ENCODE results near the gene HSPB1.
"Not testable (repeated sequence)": the region's sequence is repeated elsewhere in the genome, so short reads cannot be mapped to it uniquely, and the experiment has no call there.

HSPB1 gene

GRCh38 chr7:76302347-76303201 lies at the start of gene HSPB1:
Gene HSPB1 (plus strand): TSS chr7:76302673. CDS start chr7:76302713, 40 bp downstream.
- Mint-ChIP-seq H3K4me3 (peak within 1 kb of the TSS; percentile 81), H3K27me3 (peaks cover 4% of the 10 kb centered on the region), H3K9me3 (no peaks in the 10 kb centered on the region), H3K27ac (peak within 1 kb of the TSS; percentile 88), H3K36me3 (ENCODE audit: low read depth) (no peaks in the 10 kb centered on the region), H3K4me1 (peaks cover 17% of the 10 kb centered on the region)
- peak; percentile 59 for DNase-seq
- ATAC-seq, result peak; percentile 23

- ATAC-seq, result no peak
- no peaks in the 10 kb centered on the region for H3K36me3 Mint-ChIP-seq (ENCODE audit: low read depth)
- DNase-seq, result no peak
- H3K4me1 Mint-ChIP-seq, result no peaks in the 10 kb centered on the region
- H3K4me3 Mint-ChIP-seq, result no peak overlapping the region
- H3K27me3 Mint-ChIP-seq, result peaks cover 22% of the 10 kb centered on the region
- H3K27ac Mint-ChIP-seq, result no peak overlapping the region
- no peaks in the 10 kb centered on the region for H3K9me3 Mint-ChIP-seq
These were observed 47.7 kb upstream of the HSPB1 start for GRCh38 chr7:76254781-76255180.

DNA sequence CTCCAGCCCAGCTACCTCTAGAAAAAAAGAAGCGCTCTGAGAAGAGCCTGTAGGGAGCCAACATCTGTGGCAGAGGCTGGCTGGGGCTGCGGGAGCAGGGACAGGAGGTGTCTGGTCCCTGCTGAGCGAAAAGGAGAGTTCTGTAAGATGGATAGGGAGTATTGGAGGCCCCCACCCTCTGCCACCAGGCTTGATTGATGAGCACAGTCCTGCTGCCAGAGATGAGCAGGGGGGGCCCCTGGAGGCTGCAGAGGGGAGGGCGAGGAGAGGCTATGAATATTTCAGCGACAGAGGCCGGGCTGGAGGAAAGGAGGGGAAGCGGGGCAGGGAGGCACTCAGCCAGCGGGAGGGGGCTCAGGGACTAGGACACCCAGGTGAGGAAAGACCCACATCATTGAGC lies 44.5 kb upstream of the HSPB1 start:
- DNase-seq (no peak), ATAC-seq (no peak)
- Mint-ChIP-seq H3K4me3 (no peak overlapping the region), H3K9me3 (no peaks in the 10 kb centered on the region), H3K36me3 (ENCODE audit: low read depth) (no peaks in the 10 kb centered on the region), H3K27ac (no peak overlapping the region), H3K27me3 (peaks cover 37% of the 10 kb centered on the region), H3K4me1 (no peaks in the 10 kb centered on the region)

GRCh38 chr7:76259124-76260093 lies 43.1 kb upstream of the HSPB1 start:
- H3K4me1 Mint-ChIP-seq, result no peaks in the 10 kb centered on the region
- no peaks in the 10 kb centered on the region for H3K36me3 Mint-ChIP-seq (ENCODE audit: low read depth)
- no peak for ATAC-seq
- H3K27me3 Mint-ChIP-seq, result peaks cover 42% of the 10 kb centered on the region
- no peak overlapping the region for H3K4me3 Mint-ChIP-seq
- no peak for DNase-seq
- H3K9me3 Mint-ChIP-seq, result no peaks in the 10 kb centered on the region
- no peak overlapping the region for H3K27ac Mint-ChIP-seq

GRCh38 chr7:76260171-76260703 lies 42.2 kb upstream of the HSPB1 start:
- no peak overlapping the region for H3K27ac Mint-ChIP-seq
- H3K4me1 Mint-ChIP-seq, result no peaks in the 10 kb centered on the region
- no peak overlapping the region for H3K4me3 Mint-ChIP-seq
- H3K9me3 Mint-ChIP-seq, result no peaks in the 10 kb centered on the region
- peaks cover 41% of the 10 kb centered on the region for H3K27me3 Mint-ChIP-seq
- no peaks in the 10 kb centered on the region for H3K36me3 Mint-ChIP-seq (ENCODE audit: low read depth)
- DNase-seq, result peak; percentile 48
- ATAC-seq, result peak; percentile 44

DNA sequence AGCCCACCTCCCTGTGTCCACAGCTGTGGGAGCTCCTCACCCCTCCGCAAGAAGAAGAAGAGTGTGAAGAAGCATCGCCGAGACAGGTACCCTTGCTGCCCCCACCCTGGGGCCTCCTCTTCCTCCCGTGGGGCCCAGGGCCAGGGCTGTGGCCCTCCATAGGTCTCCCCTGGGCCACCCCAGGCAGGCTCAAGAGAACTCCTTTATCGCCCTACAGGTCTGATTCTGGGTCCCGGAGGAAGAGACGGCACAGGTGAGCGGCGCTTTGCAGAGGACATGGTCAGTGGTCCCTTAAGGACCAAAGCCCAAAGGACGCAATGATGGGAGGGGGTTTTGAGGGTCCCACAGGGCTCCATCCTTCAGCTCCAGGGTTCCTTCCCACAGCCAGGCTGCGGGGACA lies 41.1 kb upstream of the HSPB1 start:
- Mint-ChIP-seq H3K27me3 (peaks cover 44% of the 10 kb centered on the region), H3K36me3 (ENCODE audit: low read depth) (no peaks in the 10 kb centered on the region), H3K9me3 (no peaks in the 10 kb centered on the region), H3K27ac (no peak overlapping the region), H3K4me3 (no peak overlapping the region), H3K4me1 (no peaks in the 10 kb centered on the region)
- ATAC-seq (no peak), DNase-seq (no peak)

DNA sequence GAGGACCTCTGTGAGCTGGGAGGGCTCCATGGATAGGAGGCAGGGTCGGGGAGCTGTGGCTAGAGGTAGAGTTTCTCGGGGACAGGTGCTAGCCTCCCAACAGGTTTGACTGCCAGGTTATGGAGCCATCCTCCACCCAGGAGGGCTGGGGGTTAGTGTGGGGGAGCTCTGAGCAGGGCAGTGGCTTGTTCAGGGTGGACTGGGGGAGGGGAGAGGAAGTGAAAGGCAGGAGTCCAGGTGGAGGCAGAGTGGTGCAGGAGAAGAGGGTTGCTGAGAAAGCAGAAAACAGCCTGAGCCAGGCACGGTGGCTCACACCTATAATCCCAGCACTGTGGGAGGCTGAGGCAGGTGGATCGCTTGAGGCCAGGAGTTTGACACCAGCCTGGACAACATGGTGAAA lies 40.5 kb upstream of the HSPB1 start:
- Mint-ChIP-seq H3K36me3 (ENCODE audit: low read depth) (no peaks in the 10 kb centered on the region), H3K27me3 (peaks cover 47% of the 10 kb centered on the region)

DNA sequence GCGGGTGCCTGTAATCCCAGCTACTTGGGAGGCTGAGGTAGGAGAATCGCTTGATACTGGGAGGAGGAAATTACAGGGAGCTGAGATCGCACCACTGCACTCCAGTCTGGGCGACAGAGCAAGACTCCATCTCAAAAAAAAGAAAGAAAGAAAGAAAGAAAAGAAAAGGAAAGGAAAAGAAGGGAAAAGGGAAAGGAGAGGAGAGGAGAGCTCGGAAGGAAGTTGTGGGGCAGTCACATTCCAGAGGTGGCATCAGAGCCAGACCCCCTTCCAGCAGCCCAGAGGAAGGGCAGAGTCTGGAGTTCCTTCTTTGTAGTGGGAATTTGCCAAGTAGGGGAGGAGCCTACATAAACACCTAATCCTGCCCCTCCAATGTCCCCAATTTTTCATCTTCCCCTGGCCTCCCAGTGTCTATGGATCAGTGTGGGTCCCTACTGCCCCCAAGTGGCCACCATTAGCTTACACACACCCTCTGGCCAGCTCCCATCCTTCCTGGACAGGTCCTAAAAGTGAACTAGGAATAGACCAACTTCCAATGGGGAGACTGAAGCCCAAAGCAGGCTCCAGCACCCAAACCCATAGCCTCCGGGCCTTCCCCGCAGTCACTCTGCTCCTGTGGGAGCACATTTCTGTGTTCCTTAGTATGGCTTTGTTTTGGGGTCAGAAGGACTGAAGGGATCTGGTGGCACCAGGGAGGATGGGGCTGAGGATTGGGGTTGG lies 39.6 kb upstream of the HSPB1 start:
- Mint-ChIP-seq H3K9me3 (no peaks in the 10 kb centered on the region), H3K4me1 (no peaks in the 10 kb centered on the region), H3K4me3 (no peak overlapping the region), H3K36me3 (ENCODE audit: low read depth) (no peaks in the 10 kb centered on the region), H3K27ac (no peak overlapping the region), H3K27me3 (peaks cover 45% of the 10 kb centered on the region)
- ATAC-seq (peak; percentile 48), DNase-seq (peak; percentile 51)

More for the DNA sequence above, 40.5 kb upstream of the HSPB1 start:
- no peak for ATAC-seq
- Mint-ChIP-seq H3K4me1 (no peaks in the 10 kb centered on the region), H3K9me3 (no peaks in the 10 kb centered on the region), H3K4me3 (no peak overlapping the region), H3K27ac (no peak overlapping the region)
- no peak for DNase-seq

GRCh38 chr7:76265299-76265698 lies 37.2 kb upstream of the HSPB1 start:
- DNase-seq (no peak), ATAC-seq (no peak)
- H3K27me3 Mint-ChIP-seq, result peaks cover 47% of the 10 kb centered on the region
- no peaks in the 10 kb centered on the region for H3K9me3 Mint-ChIP-seq
- no peak overlapping the region for H3K4me3 Mint-ChIP-seq
- H3K27ac Mint-ChIP-seq, result no peak overlapping the region
- H3K4me1 Mint-ChIP-seq, result peaks cover 2% of the 10 kb centered on the region
- H3K36me3 Mint-ChIP-seq (ENCODE audit: low read depth), result no peaks in the 10 kb centered on the region

- H3K36me3 Mint-ChIP-seq (ENCODE audit: low read depth), result no peaks in the 10 kb centered on the region
- ATAC-seq, result peak; percentile 37
- peaks cover 2% of the 10 kb centered on the region for H3K4me1 Mint-ChIP-seq
- no peak overlapping the region for H3K4me3 Mint-ChIP-seq
- DNase-seq, result no peak
- H3K27ac Mint-ChIP-seq, result no peak overlapping the region
- no peaks in the 10 kb centered on the region for H3K9me3 Mint-ChIP-seq
- peaks cover 42% of the 10 kb centered on the region for H3K27me3 Mint-ChIP-seq
These were observed 35.2 kb upstream of the HSPB1 start for GRCh38 chr7:76267107-76267893.

DNA sequence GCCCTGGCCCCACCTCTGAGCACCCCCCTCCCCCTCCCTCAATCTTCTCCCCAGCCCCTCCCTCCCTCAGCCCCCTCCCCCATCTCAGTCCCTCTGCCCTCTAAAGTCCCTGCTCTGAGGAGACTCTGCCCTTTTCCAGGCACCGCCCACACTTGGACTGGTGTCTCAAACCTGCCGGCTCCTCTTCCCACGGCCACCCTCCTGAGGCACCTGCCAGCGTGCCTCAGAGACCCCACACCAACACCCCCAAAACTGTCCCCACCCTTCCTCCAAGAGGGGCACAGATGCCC lies 34.6 kb upstream of the HSPB1 start:
- peaks cover 40% of the 10 kb centered on the region for H3K27me3 Mint-ChIP-seq
- peaks cover 3% of the 10 kb centered on the region for H3K4me1 Mint-ChIP-seq
- no peaks in the 10 kb centered on the region for H3K36me3 Mint-ChIP-seq (ENCODE audit: low read depth)
- H3K9me3 Mint-ChIP-seq, result no peaks in the 10 kb centered on the region
- DNase-seq, result no peak
- ATAC-seq, result no peak
- no peak overlapping the region for H3K4me3 Mint-ChIP-seq
- no peak overlapping the region for H3K27ac Mint-ChIP-seq

GRCh38 chr7:76268376-76268775 lies 34.1 kb upstream of the HSPB1 start:
- DNase-seq, result no peak
- peak; percentile 7 for ATAC-seq
- H3K36me3 Mint-ChIP-seq (ENCODE audit: low read depth), result no peaks in the 10 kb centered on the region
- peaks cover 38% of the 10 kb centered on the region for H3K27me3 Mint-ChIP-seq
- H3K4me1 Mint-ChIP-seq, result peaks cover 7% of the 10 kb centered on the region
- H3K9me3 Mint-ChIP-seq, result no peaks in the 10 kb centered on the region
- no peak overlapping the region for H3K4me3 Mint-ChIP-seq
- H3K27ac Mint-ChIP-seq, result no peak overlapping the region

- no peak for ATAC-seq
- Mint-ChIP-seq H3K27me3 (peaks cover 42% of the 10 kb centered on the region), H3K9me3 (no peaks in the 10 kb centered on the region), H3K36me3 (ENCODE audit: low read depth) (no peaks in the 10 kb centered on the region), H3K4me1 (peaks cover 12% of the 10 kb centered on the region), H3K4me3 (no peak overlapping the region), H3K27ac (no peak overlapping the region)
- DNase-seq, result no peak
These were observed 32.6 kb upstream of the HSPB1 start for GRCh38 chr7:76269895-76270294.

DNA sequence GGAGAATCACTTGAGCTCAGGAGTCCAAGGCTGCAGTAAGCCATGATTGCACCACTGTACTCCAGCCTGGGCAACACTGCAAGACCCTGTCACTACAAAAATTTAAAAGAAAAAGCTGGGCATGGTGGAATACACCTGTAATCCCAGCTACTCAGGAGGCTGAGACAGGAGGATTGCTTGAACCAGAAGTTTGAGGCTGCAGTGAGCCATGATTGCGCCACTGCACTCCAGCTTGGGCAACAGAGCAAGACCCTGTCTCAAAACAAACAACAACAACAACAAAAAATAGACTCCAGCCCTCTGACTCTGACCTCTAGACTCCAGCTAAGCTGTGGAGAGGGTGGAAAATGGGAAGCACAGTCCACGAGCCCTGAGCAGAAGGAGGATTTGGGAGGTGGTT lies 31.1 kb upstream of the HSPB1 start:
- DNase-seq; H3K27ac Mint-ChIP-seq; ATAC-seq; H3K4me3 Mint-ChIP-seq; H3K9me3 Mint-ChIP-seq; H3K36me3 Mint-ChIP-seq (ENCODE audit: low read depth): not testable (repeated sequence)
- Mint-ChIP-seq H3K4me1 (peaks cover 12% of the 10 kb centered on the region), H3K27me3 (peaks cover 44% of the 10 kb centered on the region)

Measured in activated naive CD8-positive, alpha-beta T cell treated with anti-CD3 and anti-CD28 coated beads, Interleukin-2, amount 50 U/mL, for 24 hours (primary cell).